WTC11 (cell line): ENCODE results near the gene SLC25A44. TPM values are rescaled to one million over a fixed set of nuclear protein-coding genes. Genes with fewer than 3 reads are reported as not detected.
A peak's percentile ranks its signal among the peaks of the same experiment; 100 is the strongest.

ENCODE experiments used
- ATAC-seq: fragments of 200-7000 bp; cut with Tn5 transposase; 2 replicates; pipeline ENCODE4 v1.10.0; 2021; ENCODE audit warnings: mild to moderate bottlenecking, moderate library complexity
- CTCF ChIA-PET: fragments of 300-600 bp; sonication (Branson Sonifier 250); formaldehyde crosslinking; loops from one replicate; lab custom pipeline; 2021; ENCODE audit warnings: antibody characterized with exemption; lab: Charles Lee
- POLR2A ChIA-PET: fragments of 350-600 bp; sonication (Branson Sonifier 250); formaldehyde crosslinking; loops from one replicate; lab custom pipeline; 2021; ENCODE audit warnings: antibody characterized with exemption; lab: Charles Lee
- DNase-seq: peaks from one replicate; pipeline ENCODE4 v3.0.0; 2021; ENCODE audit warnings: low spot score
- H3K27ac Mint-ChIP-seq: 2 replicates; pipeline ENCODE4 v1.8.0; 2021; ENCODE audit warnings: mixed read lengths
- H3K27me3 Mint-ChIP-seq: 2 replicates; pipeline ENCODE4 v1.8.0; 2021; ENCODE audit warnings: low read depth, mild to moderate bottlenecking, moderate library complexity, mixed read lengths
- H3K36me3 Mint-ChIP-seq: 2 replicates; pipeline ENCODE4 v1.8.0; 2021; ENCODE audit warnings: mixed read lengths
- H3K4me1 Mint-ChIP-seq: 2 replicates; pipeline ENCODE4 v1.8.0; 2022; ENCODE audit warnings: mixed read lengths
- H3K4me3 Mint-ChIP-seq: 2 replicates; pipeline ENCODE4 v1.8.0; 2021; ENCODE audit warnings: mild to moderate bottlenecking, moderate library complexity, mixed read lengths
- H3K9me3 Mint-ChIP-seq: 2 replicates; pipeline ENCODE4 v1.8.0; 2021; ENCODE audit warnings: mixed read lengths
- CBFB ChIP-seq: sonication (generic); formaldehyde crosslinking; IDR thresholded peaks from 2 replicates; pipeline ENCODE4 v1.8.1; 2022; ENCODE audit warnings: mild to moderate bottlenecking, low read depth, missing genetic modification reagents
- CREB1 ChIP-seq: sonication (generic); formaldehyde crosslinking; IDR thresholded peaks from 2 replicates; pipeline ENCODE4 v1.8.0; 2023; ENCODE audit warnings: mild to moderate bottlenecking, missing genetic modification reagents
- CREM ChIP-seq: sonication (generic); formaldehyde crosslinking; IDR thresholded peaks from 2 replicates; pipeline ENCODE4 v1.8.1; 2022; ENCODE audit warnings: mild to moderate bottlenecking, missing genetic modification reagents, moderate library complexity
- ETV6 ChIP-seq: sonication (generic); formaldehyde crosslinking; IDR thresholded peaks from 2 replicates; pipeline ENCODE4 v1.8.1; 2022; ENCODE audit warnings: mild to moderate bottlenecking, missing genetic modification reagents
- GTF2I ChIP-seq: fragments of 250-450 bp; sonication (Bioruptor Pico); conservative IDR thresholded peaks from 2 replicates; pipeline ENCODE4 v1.4.0; 2021; ENCODE audit warnings: mild to moderate bottlenecking
- MXD4 ChIP-seq: fragments of 250-450 bp; sonication (Bioruptor Pico); IDR thresholded peaks from 2 replicates; pipeline ENCODE4 v1.8.0; 2021; ENCODE audit warnings: mild to moderate bottlenecking, moderate library complexity, borderline replicate concordance
- MYBL2 ChIP-seq: sonication (generic); formaldehyde crosslinking; IDR thresholded peaks from 2 replicates; pipeline ENCODE4 v1.8.1; 2023; ENCODE audit warnings: mild to moderate bottlenecking, moderate library complexity, missing genetic modification reagents
- NFYB ChIP-seq: sonication (generic); formaldehyde crosslinking; conservative IDR thresholded peaks from 2 replicates; pipeline ENCODE4 v1.8.0; 2022; ENCODE audit warnings: low read depth, missing genetic modification reagents
- NR1H2 ChIP-seq: sonication (generic); formaldehyde crosslinking; IDR thresholded peaks from 2 replicates; pipeline ENCODE4 v1.9.0; 2021; ENCODE audit warnings: mild to moderate bottlenecking, moderate library complexity, missing genetic modification reagents
- NR3C1 ChIP-seq: sonication (generic); formaldehyde crosslinking; conservative IDR thresholded peaks from 2 replicates; pipeline ENCODE4 v1.8.1; 2023; ENCODE audit warnings: low read depth, mild to moderate bottlenecking, missing genetic modification reagents
- OVOL2 ChIP-seq: fragments of 250-450 bp; sonication (Bioruptor Pico); IDR thresholded peaks from 2 replicates; pipeline ENCODE4 v1.9.0; 2021; ENCODE audit warnings: mild to moderate bottlenecking, borderline replicate concordance
- SMAD3 ChIP-seq: sonication (generic); formaldehyde crosslinking; IDR thresholded peaks from 2 replicates; pipeline ENCODE4 v1.8.0; 2022; ENCODE audit warnings: missing genetic modification reagents, mild to moderate bottlenecking, borderline replicate concordance
- SP1 ChIP-seq: sonication (generic); formaldehyde crosslinking; conservative IDR thresholded peaks from 2 replicates; pipeline ENCODE4 v1.8.1; 2022; ENCODE audit warnings: missing genetic modification reagents
- TCF7 ChIP-seq: sonication (generic); formaldehyde crosslinking; IDR thresholded peaks from 2 replicates; pipeline ENCODE4 v1.8.0; 2022; ENCODE audit warnings: mild to moderate bottlenecking, low read depth, missing genetic modification reagents, moderate library complexity
- TEAD1 ChIP-seq: sonication (generic); formaldehyde crosslinking; IDR thresholded peaks from 2 replicates; pipeline ENCODE4 v1.8.0; 2022; ENCODE audit warnings: mild to moderate bottlenecking, missing genetic modification reagents
- TEAD4 ChIP-seq: sonication (generic); formaldehyde crosslinking; IDR thresholded peaks from 2 replicates; pipeline ENCODE4 v1.8.0; 2022; ENCODE audit warnings: mild to moderate bottlenecking, missing genetic modification reagents
- ZBTB21 ChIP-seq: sonication (generic); formaldehyde crosslinking; IDR thresholded peaks from 2 replicates; pipeline ENCODE4 v1.8.1; 2023; ENCODE audit warnings: mild to moderate bottlenecking, missing genetic modification reagents, borderline replicate concordance
- ZNF416 ChIP-seq: fragments of 250-450 bp; sonication (Bioruptor Pico); IDR thresholded peaks from 2 replicates; pipeline ENCODE4 v1.9.0; 2021; ENCODE audit warnings: mild to moderate bottlenecking, inconsistent platforms
- total RNA-seq: library from RNA; stranded (reverse); gene quantifications from 3 replicates; pipeline ENCODE4 v1.2.3, GENCODE V29; 2021
- TF ChIP-seq, protein P1 (sequence below): sonication (generic); formaldehyde crosslinking; IDR thresholded peaks from 2 replicates; pipeline ENCODE4 v1.8.1; 2023; ENCODE audit warnings: mild to moderate bottlenecking, moderate library complexity, missing genetic modification reagents
- TF ChIP-seq, protein P2 (sequence below): sonication (generic); formaldehyde crosslinking; IDR thresholded peaks from 2 replicates; pipeline ENCODE4 v1.8.0; 2022; ENCODE audit warnings: missing genetic modification reagents
- TF ChIP-seq, protein P3 (sequence below): sonication (generic); formaldehyde crosslinking; IDR thresholded peaks from 2 replicates; pipeline ENCODE4 v1.8.0; 2023; ENCODE audit warnings: missing genetic modification reagents, mild to moderate bottlenecking, borderline replicate concordance
- TF ChIP-seq, protein P4 (sequence below): sonication (generic); formaldehyde crosslinking; IDR thresholded peaks from 2 replicates; pipeline ENCODE4 v1.8.0; 2023; ENCODE audit warnings: missing genetic modification reagents

The SLC25A44 gene
- total RNA-seq, 1 experiment from 2014 or later = 29.1 TPM

DNA sequence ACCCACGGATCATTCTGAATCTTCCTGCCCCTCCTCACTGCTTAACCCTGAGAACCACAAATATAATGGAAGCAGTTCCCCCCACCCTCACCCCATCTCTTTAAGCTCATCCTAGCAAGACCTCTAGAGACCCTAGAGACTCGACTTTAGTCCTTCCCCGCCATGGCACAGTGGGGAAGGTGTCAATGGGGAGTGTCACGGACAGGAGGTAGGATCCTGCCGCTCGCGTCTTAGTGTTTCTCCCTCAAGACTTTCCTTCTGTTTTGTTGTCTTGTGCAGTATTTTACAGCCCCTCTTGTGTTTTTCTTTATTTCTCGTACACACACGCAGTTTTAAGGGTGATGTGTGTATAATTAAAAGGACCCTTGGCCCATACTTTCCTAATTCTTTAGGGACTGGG lies 18.2 kb downstream of the SLC25A44 start (continued):
- TF ChIP-seq, protein P1, sequence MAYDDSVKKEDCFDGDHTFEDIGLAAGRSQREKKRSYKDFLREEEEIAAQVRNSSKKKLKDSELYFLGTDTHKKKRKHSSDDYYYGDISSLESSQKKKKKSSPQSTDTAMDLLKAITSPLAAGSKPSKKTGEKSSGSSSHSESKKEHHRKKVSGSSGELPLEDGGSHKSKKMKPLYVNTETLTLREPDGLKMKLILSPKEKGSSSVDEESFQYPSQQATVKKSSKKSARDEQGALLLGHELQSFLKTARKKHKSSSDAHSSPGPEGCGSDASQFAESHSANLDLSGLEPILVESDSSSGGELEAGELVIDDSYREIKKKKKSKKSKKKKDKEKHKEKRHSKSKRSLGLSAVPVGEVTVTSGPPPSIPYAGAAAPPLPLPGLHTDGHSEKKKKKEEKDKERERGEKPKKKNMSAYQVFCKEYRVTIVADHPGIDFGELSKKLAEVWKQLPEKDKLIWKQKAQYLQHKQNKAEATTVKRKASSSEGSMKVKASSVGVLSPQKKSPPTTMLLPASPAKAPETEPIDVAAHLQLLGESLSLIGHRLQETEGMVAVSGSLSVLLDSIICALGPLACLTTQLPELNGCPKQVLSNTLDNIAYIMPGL = no peak
- TF ChIP-seq GTF2I = no peak

DNA sequence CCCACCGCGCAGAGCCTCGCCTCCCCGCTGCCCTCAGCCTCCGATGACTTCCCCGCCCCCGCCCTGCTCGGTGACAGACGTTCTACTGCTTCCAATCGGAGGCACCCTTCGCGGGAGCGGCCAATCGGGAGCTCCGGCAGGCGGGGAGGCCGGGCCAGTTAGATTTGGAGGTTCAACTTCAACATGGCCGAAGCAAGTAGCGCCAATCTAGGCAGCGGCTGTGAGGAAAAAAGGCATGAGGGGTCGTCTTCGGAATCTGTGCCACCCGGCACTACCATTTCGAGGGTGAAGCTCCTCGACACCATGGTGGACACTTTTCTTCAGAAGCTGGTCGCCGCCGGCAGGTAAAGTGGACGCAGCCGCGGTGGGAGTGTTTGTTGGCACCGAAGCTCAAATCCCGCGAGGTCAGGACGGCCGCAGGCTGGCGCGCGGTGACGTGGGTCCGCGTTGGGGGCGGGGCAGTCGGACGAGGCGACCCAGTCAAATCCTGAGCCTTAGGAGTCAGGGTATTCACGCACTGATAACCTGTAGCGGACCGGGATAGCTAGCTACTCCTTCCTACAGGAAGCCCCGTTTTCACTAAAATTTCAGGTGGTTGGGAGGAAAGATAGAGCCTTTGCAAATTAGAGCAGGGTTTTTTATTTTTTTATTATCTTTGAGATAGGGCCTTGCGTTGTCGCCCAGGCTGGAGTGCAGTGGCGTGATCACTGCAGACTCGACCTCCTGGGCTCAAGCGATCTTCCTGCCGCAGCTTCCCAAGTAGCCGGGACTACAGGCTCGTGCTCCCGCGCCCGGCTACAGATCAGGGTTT lies 19.1 kb downstream of the SLC25A44 start, which contains the start of gene PMF1:
Gene PMF1, plus strand, starts transcription at position 175 of the 811 bp plus-strand sequence. Its CDS starts 9 bp downstream, at position 184.
- Mint-ChIP-seq H3K36me3 (peaks cover 17% of the 10 kb centered on the region), H3K27ac (peak within 1 kb of the TSS; percentile 99), H3K4me3 (peak within 1 kb of the TSS; percentile 94), H3K27me3 (no peaks in the 10 kb centered on the region), H3K9me3 (no peaks in the 10 kb centered on the region), H3K4me1 (peaks cover 27% of the 10 kb centered on the region)
- ATAC-seq (peak; percentile 95), DNase-seq (peak; percentile 97)
- ChIA-PET CTCF (interaction anchor here (0.6 to 4.4 kb wide), 35 partner anchors 12 to 288 kb away, joined by 3 to 71 read pairs (median 4); partner anchors contain the start of genes CCT3, MEF2D, MEX3A and SLC25A44), POLR2A (interaction anchor here (0.6 to 1.6 kb wide), 22 partner anchors 12 to 156 kb away, joined by 3 to 10 read pairs (median 4); partner anchors contain the start of genes RHBG and SLC25A44)
- TF ChIP-seq OVOL2 (CRISPR knock-in tag) = no peak
- no peak for TF ChIP-seq CREB1 (CRISPR knock-in tag)
- peak; percentile 75; the same call in 1 of the 2 replicates for TF ChIP-seq CREM
- TF ChIP-seq SP1 (CRISPR knock-in tag) = peak; percentile 84
- no peak for TF ChIP-seq ZBTB21 (CRISPR knock-in tag)
- TF ChIP-seq, protein P2, sequence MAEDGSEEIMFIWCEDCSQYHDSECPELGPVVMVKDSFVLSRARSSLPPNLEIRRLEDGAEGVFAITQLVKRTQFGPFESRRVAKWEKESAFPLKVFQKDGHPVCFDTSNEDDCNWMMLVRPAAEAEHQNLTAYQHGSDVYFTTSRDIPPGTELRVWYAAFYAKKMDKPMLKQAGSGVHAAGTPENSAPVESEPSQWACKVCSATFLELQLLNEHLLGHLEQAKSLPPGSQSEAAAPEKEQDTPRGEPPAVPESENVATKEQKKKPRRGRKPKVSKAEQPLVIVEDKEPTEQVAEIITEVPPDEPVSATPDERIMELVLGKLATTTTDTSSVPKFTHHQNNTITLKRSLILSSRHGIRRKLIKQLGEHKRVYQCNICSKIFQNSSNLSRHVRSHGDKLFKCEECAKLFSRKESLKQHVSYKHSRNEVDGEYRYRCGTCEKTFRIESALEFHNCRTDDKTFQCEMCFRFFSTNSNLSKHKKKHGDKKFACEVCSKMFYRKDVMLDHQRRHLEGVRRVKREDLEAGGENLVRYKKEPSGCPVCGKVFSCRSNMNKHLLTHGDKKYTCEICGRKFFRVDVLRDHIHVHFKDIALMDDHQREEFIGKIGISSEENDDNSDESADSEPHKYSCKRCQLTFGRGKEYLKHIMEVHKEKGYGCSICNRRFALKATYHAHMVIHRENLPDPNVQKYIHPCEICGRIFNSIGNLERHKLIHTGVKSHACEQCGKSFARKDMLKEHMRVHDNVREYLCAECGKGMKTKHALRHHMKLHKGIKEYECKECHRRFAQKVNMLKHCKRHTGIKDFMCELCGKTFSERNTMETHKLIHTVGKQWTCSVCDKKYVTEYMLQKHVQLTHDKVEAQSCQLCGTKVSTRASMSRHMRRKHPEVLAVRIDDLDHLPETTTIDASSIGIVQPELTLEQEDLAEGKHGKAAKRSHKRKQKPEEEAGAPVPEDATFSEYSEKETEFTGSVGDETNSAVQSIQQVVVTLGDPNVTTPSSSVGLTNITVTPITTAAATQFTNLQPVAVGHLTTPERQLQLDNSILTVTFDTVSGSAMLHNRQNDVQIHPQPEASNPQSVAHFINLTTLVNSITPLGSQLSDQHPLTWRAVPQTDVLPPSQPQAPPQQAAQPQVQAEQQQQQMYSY = no peak
- TF ChIP-seq, protein P1 = peak; percentile 52; the same call in 1 of the 2 replicates
- TF ChIP-seq, protein P3, sequence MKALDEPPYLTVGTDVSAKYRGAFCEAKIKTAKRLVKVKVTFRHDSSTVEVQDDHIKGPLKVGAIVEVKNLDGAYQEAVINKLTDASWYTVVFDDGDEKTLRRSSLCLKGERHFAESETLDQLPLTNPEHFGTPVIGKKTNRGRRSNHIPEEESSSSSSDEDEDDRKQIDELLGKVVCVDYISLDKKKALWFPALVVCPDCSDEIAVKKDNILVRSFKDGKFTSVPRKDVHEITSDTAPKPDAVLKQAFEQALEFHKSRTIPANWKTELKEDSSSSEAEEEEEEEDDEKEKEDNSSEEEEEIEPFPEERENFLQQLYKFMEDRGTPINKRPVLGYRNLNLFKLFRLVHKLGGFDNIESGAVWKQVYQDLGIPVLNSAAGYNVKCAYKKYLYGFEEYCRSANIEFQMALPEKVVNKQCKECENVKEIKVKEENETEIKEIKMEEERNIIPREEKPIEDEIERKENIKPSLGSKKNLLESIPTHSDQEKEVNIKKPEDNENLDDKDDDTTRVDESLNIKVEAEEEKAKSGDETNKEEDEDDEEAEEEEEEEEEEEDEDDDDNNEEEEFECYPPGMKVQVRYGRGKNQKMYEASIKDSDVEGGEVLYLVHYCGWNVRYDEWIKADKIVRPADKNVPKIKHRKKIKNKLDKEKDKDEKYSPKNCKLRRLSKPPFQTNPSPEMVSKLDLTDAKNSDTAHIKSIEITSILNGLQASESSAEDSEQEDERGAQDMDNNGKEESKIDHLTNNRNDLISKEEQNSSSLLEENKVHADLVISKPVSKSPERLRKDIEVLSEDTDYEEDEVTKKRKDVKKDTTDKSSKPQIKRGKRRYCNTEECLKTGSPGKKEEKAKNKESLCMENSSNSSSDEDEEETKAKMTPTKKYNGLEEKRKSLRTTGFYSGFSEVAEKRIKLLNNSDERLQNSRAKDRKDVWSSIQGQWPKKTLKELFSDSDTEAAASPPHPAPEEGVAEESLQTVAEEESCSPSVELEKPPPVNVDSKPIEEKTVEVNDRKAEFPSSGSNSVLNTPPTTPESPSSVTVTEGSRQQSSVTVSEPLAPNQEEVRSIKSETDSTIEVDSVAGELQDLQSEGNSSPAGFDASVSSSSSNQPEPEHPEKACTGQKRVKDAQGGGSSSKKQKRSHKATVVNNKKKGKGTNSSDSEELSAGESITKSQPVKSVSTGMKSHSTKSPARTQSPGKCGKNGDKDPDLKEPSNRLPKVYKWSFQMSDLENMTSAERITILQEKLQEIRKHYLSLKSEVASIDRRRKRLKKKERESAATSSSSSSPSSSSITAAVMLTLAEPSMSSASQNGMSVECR (CRISPR knock-in tag) = 0 out of 2 replicates have a peak, but pooled peaks have one; percentile 29
- peak; percentile 86 for TF ChIP-seq ETV6 (CRISPR knock-in tag)
- TF ChIP-seq ZNF416 (CRISPR knock-in tag) = no peak
- peak; percentile 80; the same call in 1 of the 2 replicates for TF ChIP-seq TEAD1
- TF ChIP-seq TCF7 (CRISPR knock-in tag) = no peak
- TF ChIP-seq, protein P4, sequence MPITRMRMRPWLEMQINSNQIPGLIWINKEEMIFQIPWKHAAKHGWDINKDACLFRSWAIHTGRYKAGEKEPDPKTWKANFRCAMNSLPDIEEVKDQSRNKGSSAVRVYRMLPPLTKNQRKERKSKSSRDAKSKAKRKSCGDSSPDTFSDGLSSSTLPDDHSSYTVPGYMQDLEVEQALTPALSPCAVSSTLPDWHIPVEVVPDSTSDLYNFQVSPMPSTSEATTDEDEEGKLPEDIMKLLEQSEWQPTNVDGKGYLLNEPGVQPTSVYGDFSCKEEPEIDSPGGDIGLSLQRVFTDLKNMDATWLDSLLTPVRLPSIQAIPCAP = no peak
- TF ChIP-seq NR3C1 (CRISPR knock-in tag) = no peak
- TF ChIP-seq NFYB (CRISPR knock-in tag) = peak; percentile 97
- TF ChIP-seq SMAD3 (CRISPR knock-in tag) = 0 out of 2 replicates have a peak, but pooled peaks have one; percentile 71
- TF ChIP-seq NR1H2 (CRISPR knock-in tag) = no peak
- TF ChIP-seq MYBL2 (CRISPR knock-in tag) = peak; percentile 84; the same call in 1 of the 2 replicates
- no peak for TF ChIP-seq MXD4 (CRISPR knock-in tag)
- TF ChIP-seq CBFB (CRISPR knock-in tag) = no peak
- no peak for TF ChIP-seq TEAD4
